ENCODE measurements around the gene LEFTY1. TPM values are rescaled to one million over a fixed set of nuclear protein-coding genes. Genes with fewer than 3 reads are reported as not detected.

LEFTY1 gene
- total RNA-seq, 4 donors from 2014 or later = 1.5 to 15.6 (median 5.6) TPM

GRCh38 chr1:225866061-225866837, 22.7 kb downstream of the LEFTY1 start:
- H3K27me3 ChIP-seq = no peaks in the 10 kb centered on the region
- DNase-seq = peak in 1 of 3 donors; percentile 51
- H3K4me1 ChIP-seq = peaks cover 0 to 11% (median 5%) of the 10 kb centered on the region in 4 donors
- H3K9me3 ChIP-seq = no peaks in the 10 kb centered on the region
- no peak overlapping the region for H3K4me3 ChIP-seq
- H3K36me3 ChIP-seq = peaks cover 0 to 92% (median 0%) of the 10 kb centered on the region in 3 donors
- TF ChIP-seq CTCF (IDR thresholded peaks at IDR 0.05) = no peak
- TF ChIP-seq POLR2A (IDR thresholded peaks at IDR 0.05) = no peak
- peak overlapping the region in 1 of 4 donors; percentile 3 for H3K27ac ChIP-seq

DNA sequence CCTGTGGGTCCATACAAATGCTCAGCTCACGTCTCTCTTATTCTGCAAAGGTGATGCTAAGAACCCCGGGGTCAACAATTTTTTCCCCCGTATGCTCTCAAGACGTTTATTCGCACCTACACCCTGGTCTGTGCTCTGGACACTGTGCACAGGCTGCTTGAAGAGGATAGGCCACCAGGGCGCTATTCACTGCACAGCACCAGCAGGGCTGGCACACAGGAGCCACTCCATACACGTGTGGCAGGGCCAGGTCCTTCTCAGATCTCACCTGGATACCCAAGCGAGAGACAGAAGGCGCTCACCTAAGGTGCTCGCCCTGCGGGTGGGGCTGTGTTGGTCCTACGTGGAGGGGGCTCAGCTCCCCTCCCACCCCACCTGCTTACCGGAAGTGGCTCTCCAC, 23.4 kb downstream of the LEFTY1 start:
- no peak for DNase-seq
- Histone ChIP-seq H3K27ac (no peak overlapping the region), H3K27me3 (no peaks in the 10 kb centered on the region), H3K36me3 (peaks cover 0 to 93% (median 0%) of the 10 kb centered on the region in 3 donors), H3K9me3 (no peaks in the 10 kb centered on the region), H3K4me1 (peaks cover 0 to 11% (median 5%) of the 10 kb centered on the region in 4 donors), H3K4me3 (no peak overlapping the region)
- no peak for TF ChIP-seq CTCF (IDR thresholded peaks at IDR 0.05)
- TF ChIP-seq POLR2A (IDR thresholded peaks at IDR 0.05) = no peak

DNA sequence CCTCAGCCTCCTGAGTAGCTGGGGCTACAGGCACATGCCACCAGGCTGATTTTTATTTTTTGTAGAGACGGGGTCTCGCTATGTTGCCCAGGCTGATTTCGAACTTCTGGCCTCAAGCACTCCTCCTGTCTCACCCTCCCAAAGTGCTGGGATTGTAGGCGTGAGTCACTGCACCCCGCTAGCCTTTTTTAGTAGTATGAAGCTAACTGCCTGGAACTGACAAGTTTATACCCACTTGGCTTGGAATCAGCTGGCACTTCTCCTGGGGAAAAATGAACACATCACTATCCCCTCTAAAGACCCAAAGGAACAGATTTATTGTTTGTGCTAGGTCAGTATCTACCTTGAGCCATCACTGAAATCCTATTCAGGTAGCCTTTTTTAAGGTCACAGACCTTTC, 25.8 kb downstream of the LEFTY1 start:
- Histone ChIP-seq H3K27me3 (no peaks in the 10 kb centered on the region), H3K4me3 (no peak overlapping the region), H3K9me3 (no peaks in the 10 kb centered on the region), H3K4me1 (peaks cover 0 to 11% (median 5%) of the 10 kb centered on the region in 4 donors), H3K27ac (peak overlapping the region in 1 of 4 donors; percentile 26), H3K36me3 (peaks cover 0 to 95% (median 0%) of the 10 kb centered on the region in 3 donors)
- TF ChIP-seq POLR2A (IDR thresholded peaks at IDR 0.05) = no peak
- no peak for TF ChIP-seq CTCF (IDR thresholded peaks at IDR 0.05)
- no peak for DNase-seq

DNA sequence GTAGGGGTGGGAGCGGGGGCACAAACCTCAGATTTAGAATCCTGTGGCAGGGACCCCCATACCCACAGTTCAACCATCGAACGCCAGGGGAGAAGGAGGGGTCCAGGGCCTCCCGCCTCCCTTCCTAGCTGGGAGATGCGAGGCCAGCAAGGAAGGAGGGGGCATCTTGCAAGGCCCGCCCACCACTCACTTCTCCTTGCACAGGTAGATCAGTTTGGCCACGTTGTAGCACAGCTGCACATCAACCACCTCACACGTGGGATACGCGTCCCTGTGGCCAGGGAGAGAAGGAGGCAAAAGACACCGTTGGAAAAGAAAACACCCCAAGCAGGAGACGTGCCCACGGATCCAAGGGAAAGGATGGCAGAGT, 26.4 kb downstream of the LEFTY1 start:
- H3K4me1 ChIP-seq = peaks cover 0 to 11% (median 5%) of the 10 kb centered on the region in 4 donors
- TF ChIP-seq CTCF (IDR thresholded peaks at IDR 0.05) = no peak
- no peak for TF ChIP-seq POLR2A (IDR thresholded peaks at IDR 0.05)
- H3K4me3 ChIP-seq = no peak overlapping the region
- no peak for DNase-seq
- H3K9me3 ChIP-seq = no peaks in the 10 kb centered on the region
- H3K27ac ChIP-seq = peak overlapping the region in 1 of 4 donors; percentile 9
- peaks cover 0 to 91% (median 0%) of the 10 kb centered on the region in 3 donors for H3K36me3 ChIP-seq
- H3K27me3 ChIP-seq = no peaks in the 10 kb centered on the region

- Histone ChIP-seq H3K9me3 (no peaks in the 10 kb centered on the region), H3K4me3 (no peak overlapping the region), H3K4me1 (peaks cover 0 to 11% (median 5%) of the 10 kb centered on the region in 4 donors), H3K27ac (no peak overlapping the region), H3K27me3 (no peaks in the 10 kb centered on the region), H3K36me3 (peaks cover 0 to 91% (median 0%) of the 10 kb centered on the region in 3 donors)
- TF ChIP-seq CTCF (IDR thresholded peaks at IDR 0.05) = no peak
- TF ChIP-seq POLR2A (IDR thresholded peaks at IDR 0.05) = no peak
- no peak for DNase-seq
These were observed 26.9 kb downstream of the LEFTY1 start for GRCh38 chr1:225861834-225862580.

Measured in Peyer's patch (tissue), 4 donors.